SU-DHL-6 (cell line): ENCODE results near the gene NPR3.

Experiments
- H2AFZ ChIP-seq: fragments of 200-600 bp; sonication (generic); 2 replicates; pipeline ENCODE4 v1.6.1; 2014; ENCODE audit warnings: low read depth, mild to moderate bottlenecking, moderate library complexity, mixed read lengths, antibody characterized with exemption, low read length; ENCODE audit not compliant: severe bottlenecking
- H3F3A ChIP-seq: fragments of 200-600 bp; shearing (Covaris generic); 2 replicates; pipeline ENCODE4 v1.6.0; 2016; ENCODE audit warnings: antibody characterized with exemption, mild to moderate bottlenecking; ENCODE audit not compliant: insufficient read depth
- H3K27ac ChIP-seq: fragments of 200-600 bp; sonication (generic); 2 replicates; pipeline ENCODE4 v1.5.1; 2016; ENCODE audit warnings: low read depth, mild to moderate bottlenecking, low read length, moderate library complexity, mixed read lengths
- H3K27me3 ChIP-seq: fragments of 200-600 bp; sonication (generic), shearing (Covaris generic); 2 replicates; pipeline ENCODE4 v1.6.0; 2014; ENCODE audit warnings: mild to moderate bottlenecking, low read length
- H3K36me3 ChIP-seq: fragments of 200-600 bp; sonication (generic); 2 replicates; pipeline ENCODE4 v1.6.1; 2014; ENCODE audit warnings: mild to moderate bottlenecking, low read length, mixed read lengths
- H3K4me2 ChIP-seq: fragments of 300-600, 200-600 bp; shearing (Covaris generic), sonication (generic); 2 replicates; pipeline ENCODE4 v1.6.0; 2014; ENCODE audit warnings: low read length, low read depth, mild to moderate bottlenecking; ENCODE audit not compliant: poor library complexity, severe bottlenecking
- H3K4me3 ChIP-seq: fragments of 200-600 bp; sonication (generic); 2 replicates; pipeline ENCODE4 v1.5.1; 2014; ENCODE audit warnings: antibody characterized with exemption, low read length, mild to moderate bottlenecking, mixed read lengths; ENCODE audit not compliant: insufficient read depth, poor library complexity, severe bottlenecking
- H3K79me2 ChIP-seq: fragments of 200-600 bp; sonication (generic); 2 replicates; pipeline ENCODE4 v1.6.1; 2014; ENCODE audit warnings: mild to moderate bottlenecking, low read length, moderate library complexity; ENCODE audit not compliant: insufficient read depth
- H3K9ac ChIP-seq: fragments of 200-600 bp; sonication (generic); 2 replicates; pipeline ENCODE4 v1.7.0; 2014; ENCODE audit warnings: mild to moderate bottlenecking, low read length
- H3K9me2 ChIP-seq: fragments of 200-600 bp; sonication (generic); replicated peaks from 2 replicates; pipeline ENCODE4 v1.6.1; 2014; ENCODE audit warnings: low read length; ENCODE audit not compliant: insufficient read depth
- H3K9me3 ChIP-seq: fragments of 200-600 bp; sonication (generic); 2 replicates; pipeline ENCODE4 v1.6.1; 2014; ENCODE audit warnings: low read length, mixed read lengths; ENCODE audit not compliant: insufficient read depth
- H4K20me1 ChIP-seq: fragments of 200-600 bp; sonication (generic); 2 replicates; pipeline ENCODE4 v1.6.1; 2014; ENCODE audit warnings: low read depth, mild to moderate bottlenecking, antibody characterized with exemption, low read length, moderate library complexity, mixed read lengths
- EZH2phosphoT487 ChIP-seq: fragments of 200-600 bp; sonication (generic), shearing (Covaris generic); conservative IDR thresholded peaks from 2 replicates; pipeline ENCODE4 v1.6.1; 2018; ENCODE audit warnings: mild to moderate bottlenecking, antibody characterized with exemption, low read length, moderate library complexity, mixed read lengths
- TF ChIP-seq, protein P1 (sequence below): fragments of 200-600 bp; sonication (generic); IDR thresholded peaks from one replicate; pipeline ENCODE4 v1.5.1; 2017; ENCODE audit warnings: antibody characterized with exemption, mild to moderate bottlenecking, low read length, moderate library complexity; ENCODE audit not compliant: insufficient read depth, poor library complexity, severe bottlenecking

NPR3 gene

DNA sequence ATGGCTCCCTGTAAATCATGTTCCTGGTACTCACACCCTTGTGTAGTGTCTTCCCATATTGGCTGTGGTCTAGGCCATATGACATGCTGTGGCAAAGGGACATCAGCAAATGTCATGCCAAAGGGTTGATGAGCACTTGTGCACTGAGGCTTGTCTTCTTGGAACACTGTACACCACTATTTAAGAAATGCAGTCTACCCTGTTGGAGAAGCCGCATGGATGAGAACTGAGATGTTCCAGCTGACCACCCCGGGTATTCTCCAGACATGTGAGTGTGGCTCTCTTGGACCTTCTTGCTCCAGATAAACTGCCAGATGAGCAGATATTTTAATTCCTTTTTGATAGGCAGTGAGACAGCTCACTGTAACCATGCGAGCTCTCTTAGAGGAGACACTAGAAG is 20.5 kb upstream of the NPR3 start:
- H4K20me1 ChIP-seq, result no peaks in the 10 kb centered on the region
- H3K9ac ChIP-seq, result no peak overlapping the region
- H3K9me2 ChIP-seq, result no peaks in the 10 kb centered on the region
- no peaks in the 10 kb centered on the region for H3F3A ChIP-seq
- no peaks in the 10 kb centered on the region for H3K79me2 ChIP-seq
- TF ChIP-seq, protein P1, sequence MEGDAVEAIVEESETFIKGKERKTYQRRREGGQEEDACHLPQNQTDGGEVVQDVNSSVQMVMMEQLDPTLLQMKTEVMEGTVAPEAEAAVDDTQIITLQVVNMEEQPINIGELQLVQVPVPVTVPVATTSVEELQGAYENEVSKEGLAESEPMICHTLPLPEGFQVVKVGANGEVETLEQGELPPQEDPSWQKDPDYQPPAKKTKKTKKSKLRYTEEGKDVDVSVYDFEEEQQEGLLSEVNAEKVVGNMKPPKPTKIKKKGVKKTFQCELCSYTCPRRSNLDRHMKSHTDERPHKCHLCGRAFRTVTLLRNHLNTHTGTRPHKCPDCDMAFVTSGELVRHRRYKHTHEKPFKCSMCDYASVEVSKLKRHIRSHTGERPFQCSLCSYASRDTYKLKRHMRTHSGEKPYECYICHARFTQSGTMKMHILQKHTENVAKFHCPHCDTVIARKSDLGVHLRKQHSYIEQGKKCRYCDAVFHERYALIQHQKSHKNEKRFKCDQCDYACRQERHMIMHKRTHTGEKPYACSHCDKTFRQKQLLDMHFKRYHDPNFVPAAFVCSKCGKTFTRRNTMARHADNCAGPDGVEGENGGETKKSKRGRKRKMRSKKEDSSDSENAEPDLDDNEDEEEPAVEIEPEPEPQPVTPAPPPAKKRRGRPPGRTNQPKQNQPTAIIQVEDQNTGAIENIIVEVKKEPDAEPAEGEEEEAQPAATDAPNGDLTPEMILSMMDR, result no peak
- TF ChIP-seq EZH2phosphoT487, result no peak
- no peak overlapping the region for H3K4me3 ChIP-seq
- no peaks in the 10 kb centered on the region for H3K27me3 ChIP-seq
- H3K27ac ChIP-seq, result no peak overlapping the region
- H3K4me2 ChIP-seq, result no peak overlapping the region
- H2AFZ ChIP-seq, result no peak overlapping the region
- H3K36me3 ChIP-seq, result no peaks in the 10 kb centered on the region
- no peaks in the 10 kb centered on the region for H3K9me3 ChIP-seq

DNA sequence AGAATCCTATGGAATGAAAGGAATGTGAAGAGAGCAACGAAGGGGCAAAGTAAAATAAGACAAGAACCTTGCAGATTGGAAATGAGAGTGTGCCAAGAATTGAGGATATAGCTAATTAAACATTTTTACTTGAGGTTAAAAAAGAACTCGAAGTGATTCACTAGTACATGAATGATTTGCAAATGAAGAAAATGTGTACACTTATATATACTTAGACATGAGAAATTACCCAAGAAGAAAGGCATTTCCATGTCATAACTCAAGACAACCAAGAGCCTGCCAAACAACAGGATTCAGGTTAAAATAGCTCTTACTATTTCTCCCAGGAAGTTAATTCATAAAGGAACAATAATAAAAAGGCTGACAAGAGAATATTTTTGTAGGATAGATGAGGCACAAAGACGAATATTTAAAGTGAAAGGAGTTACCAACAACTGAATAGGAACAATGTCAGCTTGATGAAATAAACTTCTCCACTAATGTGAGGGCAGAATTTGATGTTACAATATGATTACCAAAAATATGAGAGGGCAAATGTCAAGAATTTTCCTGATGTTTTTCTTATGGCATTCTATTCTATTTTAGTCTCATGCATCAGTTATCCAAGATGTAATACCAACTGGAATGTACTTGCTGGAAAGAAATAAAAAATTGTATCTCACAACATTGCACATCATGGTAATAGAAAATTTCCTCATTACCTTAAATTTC is 18.9 kb upstream of the NPR3 start:
- no peaks in the 10 kb centered on the region for H3K9me3 ChIP-seq
- no peak overlapping the region for H3K4me2 ChIP-seq
- H3K27ac ChIP-seq, result no peak overlapping the region
- H3F3A ChIP-seq, result no peaks in the 10 kb centered on the region
- H3K27me3 ChIP-seq, result no peaks in the 10 kb centered on the region
- no peak overlapping the region for H2AFZ ChIP-seq
- no peak overlapping the region for H3K4me3 ChIP-seq
- H4K20me1 ChIP-seq, result no peaks in the 10 kb centered on the region
- no peaks in the 10 kb centered on the region for H3K9me2 ChIP-seq
- H3K9ac ChIP-seq, result no peak overlapping the region
- H3K79me2 ChIP-seq, result no peaks in the 10 kb centered on the region
- TF ChIP-seq, protein P1, result no peak
- TF ChIP-seq EZH2phosphoT487, result no peak
- no peaks in the 10 kb centered on the region for H3K36me3 ChIP-seq

DNA sequence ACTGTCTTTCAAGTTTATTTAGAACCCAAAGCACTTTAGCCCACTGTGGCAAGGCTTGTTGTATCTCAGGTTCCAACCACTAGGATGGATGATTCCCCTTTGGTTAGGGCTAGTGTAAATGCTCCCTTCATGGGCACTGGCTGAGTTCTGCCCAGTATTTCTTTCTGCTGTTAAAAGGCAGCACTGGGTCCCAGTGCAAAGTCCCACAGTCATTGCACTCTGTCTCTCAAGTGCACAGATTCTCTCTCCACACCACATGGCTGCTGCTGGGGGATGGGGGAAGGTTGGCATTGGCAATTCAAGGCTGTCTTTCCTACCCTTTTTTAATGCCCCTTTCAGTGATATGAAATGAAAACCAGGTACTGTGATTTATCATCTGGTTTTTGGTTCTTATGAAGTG is 7.2 kb upstream of the NPR3 start:
- no peaks in the 10 kb centered on the region for H3K9me3 ChIP-seq
- H2AFZ ChIP-seq, result no peak overlapping the region
- H3K9ac ChIP-seq, result no peak overlapping the region
- H3K79me2 ChIP-seq, result no peaks in the 10 kb centered on the region
- no peaks in the 10 kb centered on the region for H3K36me3 ChIP-seq
- no peaks in the 10 kb centered on the region for H4K20me1 ChIP-seq
- H3K9me2 ChIP-seq, result no peaks in the 10 kb centered on the region
- H3K27ac ChIP-seq, result no peak overlapping the region
- no peak overlapping the region for H3K4me3 ChIP-seq
- H3F3A ChIP-seq, result no peaks in the 10 kb centered on the region
- no peaks in the 10 kb centered on the region for H3K27me3 ChIP-seq
- no peak for TF ChIP-seq EZH2phosphoT487
- TF ChIP-seq, protein P1, result no peak
- no peak overlapping the region for H3K4me2 ChIP-seq
